Keratinocyte (primary cell): Measurements from ENCODE around the gene TOX2. TPM values are rescaled to one million over a fixed set of nuclear protein-coding genes. Genes with fewer than 3 reads are reported as not detected.

ENCODE experiments used
- DNase-seq: peaks from one replicate; pipeline ENCODE4 v3.0.0-alpha.2; 2011; ENCODE audit warnings: low read depth, missing footprints, low spot score
- FAIRE-seq: peaks from 2 replicates; lab custom pipeline; 2011; peaks lifted over from hg19 to GRCh38; lab: Jason Lieb, UNC
- H2AFZ ChIP-seq: 2 replicates; pipeline ENCODE4 v1.6.0; 2012; ENCODE audit warnings: low read length, control low read depth, inconsistent platforms; ENCODE audit not compliant: control insufficient read depth
- H3K27ac ChIP-seq: 2 replicates; pipeline ENCODE4 v1.5.1; 2011; ENCODE audit warnings: low read length; ENCODE audit not compliant: control insufficient read depth, insufficient read depth
- H3K27me3 ChIP-seq: 3 replicates; pipeline ENCODE4 v1.6.0; 2011; ENCODE audit warnings: low read length; ENCODE audit not compliant: control insufficient read depth, insufficient read depth; ENCODE audit errors: extremely low read depth
- H3K36me3 ChIP-seq, 2 experiments: 2 replicates in 1 of 2; 3 replicates in 1 of 2; pipeline ENCODE4 v1.5.1; 2011; ENCODE audit warnings: low read length in 2 of 2, mild to moderate bottlenecking in 1 of 2; ENCODE audit not compliant: control insufficient read depth in 2 of 2, insufficient read depth in 2 of 2; ENCODE audit errors: extremely low read depth in 1 of 2
- H3K4me1 ChIP-seq: 3 replicates; pipeline ENCODE4 v1.5.1; 2011; ENCODE audit warnings: low read length; ENCODE audit not compliant: control insufficient read depth, insufficient read depth; ENCODE audit errors: extremely low read depth
- H3K4me2 ChIP-seq: 3 replicates; pipeline ENCODE4 v1.6.0; 2011; ENCODE audit warnings: low read depth, low read length; ENCODE audit not compliant: control insufficient read depth, insufficient read depth; ENCODE audit errors: extremely low read depth
- H3K4me3 ChIP-seq, 3 experiments: fragments of 200-600 bp in 1 of 3; sonication (generic) in 1 of 3; 2 replicates in 2 of 3; 3 replicates in 1 of 3; pipeline ENCODE4 v1.5.1; 2011 to 2016; ENCODE audit warnings: low read length in 3 of 3, mild to moderate bottlenecking in 3 of 3, control low read depth in 2 of 3, inconsistent platforms in 1 of 3, low read depth in 1 of 3, mixed read lengths in 1 of 3, mixed run types in 1 of 3, moderate library complexity in 1 of 3; ENCODE audit not compliant: control insufficient read depth in 2 of 3, insufficient read depth in 2 of 3; ENCODE audit errors: extremely low read depth in 1 of 3
- H3K79me2 ChIP-seq: 2 replicates; pipeline ENCODE4 v1.6.0; 2012; ENCODE audit warnings: low read length; ENCODE audit not compliant: control insufficient read depth, insufficient read depth
- H3K9ac ChIP-seq: 3 replicates; pipeline ENCODE4 v1.6.0; 2011; ENCODE audit warnings: low read length; ENCODE audit not compliant: control insufficient read depth, insufficient read depth; ENCODE audit errors: extremely low read depth
- H3K9me1 ChIP-seq: 3 replicates; pipeline ENCODE4 v1.6.0; 2011; ENCODE audit warnings: low read length; ENCODE audit not compliant: control insufficient read depth, insufficient read depth; ENCODE audit errors: extremely low read depth
- H3K9me3 ChIP-seq: 2 replicates; pipeline ENCODE4 v1.5.1; 2012; ENCODE audit warnings: low read depth, low read length; ENCODE audit not compliant: control insufficient read depth
- H4K20me1 ChIP-seq: 3 replicates; pipeline ENCODE4 v1.6.0; 2011; ENCODE audit warnings: low read length; ENCODE audit not compliant: control insufficient read depth, insufficient read depth; ENCODE audit errors: extremely low read depth
- EZH2 ChIP-seq: IDR thresholded peaks from one replicate; pipeline ENCODE4 v1.6.1; 2012; ENCODE audit warnings: inconsistent platforms, mild to moderate bottlenecking, low read length, moderate library complexity
- dilution Hi-C: fragments of 300-500 bp; cut with MboI; formaldehyde crosslinking; loops from one replicate; pipeline ENCODE4 v1.7.0; 2020; ENCODE audit warnings: low sequenced_read_pairs; ENCODE audit not compliant: extremely low pct_ligation_motif_present
- polyA plus RNA-seq, 5 experiments: library from polyadenylated mRNA; depleted of rRNA in 3 of 5; stranded (reverse) in 3 of 5; stranded (forward) in 1 of 5; unstranded in 1 of 5; fragments of >200 nt; gene quantifications; 1 replicate in 1 of 5; 2 replicates in 3 of 5; 3 replicates in 1 of 5; pipeline versions ENCODE4 v1.2.1 to v1.2.3, GENCODE V29; 2011 to 2012; ENCODE audit warnings: missing spikeins in 2 of 5, low read depth in 1 of 5, low replicate concordance in 1 of 5
- TF ChIP-seq, protein P1 (sequence below), 3 experiments: IDR thresholded peaks in 1 of 3; conservative IDR thresholded peaks in 1 of 3; optimal IDR thresholded peaks in 1 of 3; 2 replicates in 2 of 3; 3 replicates in 1 of 3; pipeline versions ENCODE3 to v1.5.1; 2011; ENCODE audit warnings: low read length in 3 of 3, mild to moderate bottlenecking in 3 of 3, moderate library complexity in 2 of 3, control low read depth in 1 of 3, inconsistent platforms in 1 of 3; ENCODE audit not compliant: insufficient read depth in 2 of 3; ENCODE audit errors: extremely low read depth in 1 of 3

Gene TOX2
- polyA plus RNA-seq, 1 donor (not counting 4 experiments of a cell fraction or from before 2014, with no cell fraction given) = 0.20 TPM

- Histone ChIP-seq H3K4me3 (no peak overlapping the region), H4K20me1 (no peaks in the 10 kb centered on the region), H3K27ac (no peak overlapping the region), H3K9me3 (no peaks in the 10 kb centered on the region), H3K27me3 (peaks cover 28% of the 10 kb centered on the region), H3K36me3 (no peaks in the 10 kb centered on the region), H3K4me2 (no peak overlapping the region), H3K4me1 (no peaks in the 10 kb centered on the region), H2AFZ (no peak overlapping the region), H3K9ac (no peak overlapping the region), H3K79me2 (no peaks in the 10 kb centered on the region), H3K9me1 (no peaks in the 10 kb centered on the region)
- dilution Hi-C loops = no loop called here
- TF ChIP-seq, protein P1, sequence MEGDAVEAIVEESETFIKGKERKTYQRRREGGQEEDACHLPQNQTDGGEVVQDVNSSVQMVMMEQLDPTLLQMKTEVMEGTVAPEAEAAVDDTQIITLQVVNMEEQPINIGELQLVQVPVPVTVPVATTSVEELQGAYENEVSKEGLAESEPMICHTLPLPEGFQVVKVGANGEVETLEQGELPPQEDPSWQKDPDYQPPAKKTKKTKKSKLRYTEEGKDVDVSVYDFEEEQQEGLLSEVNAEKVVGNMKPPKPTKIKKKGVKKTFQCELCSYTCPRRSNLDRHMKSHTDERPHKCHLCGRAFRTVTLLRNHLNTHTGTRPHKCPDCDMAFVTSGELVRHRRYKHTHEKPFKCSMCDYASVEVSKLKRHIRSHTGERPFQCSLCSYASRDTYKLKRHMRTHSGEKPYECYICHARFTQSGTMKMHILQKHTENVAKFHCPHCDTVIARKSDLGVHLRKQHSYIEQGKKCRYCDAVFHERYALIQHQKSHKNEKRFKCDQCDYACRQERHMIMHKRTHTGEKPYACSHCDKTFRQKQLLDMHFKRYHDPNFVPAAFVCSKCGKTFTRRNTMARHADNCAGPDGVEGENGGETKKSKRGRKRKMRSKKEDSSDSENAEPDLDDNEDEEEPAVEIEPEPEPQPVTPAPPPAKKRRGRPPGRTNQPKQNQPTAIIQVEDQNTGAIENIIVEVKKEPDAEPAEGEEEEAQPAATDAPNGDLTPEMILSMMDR (optimal IDR thresholded peaks at IDR 0.05 in 1 of 3, IDR thresholded peaks at IDR 0.05 in 1 of 3, conservative IDR thresholded peaks at IDR 0.05 in 1 of 3; ENCODE audit: extremely low read depth in 1 of 3, insufficient read depth in 2 of 3, low read length in 3 of 3) = no peak
- no peak for TF ChIP-seq EZH2
- no peak for DNase-seq
- FAIRE-seq = no peak
These were observed 112.1 kb downstream of the TOX2 start for GRCh38 chr20:44026647-44027342.

DNA sequence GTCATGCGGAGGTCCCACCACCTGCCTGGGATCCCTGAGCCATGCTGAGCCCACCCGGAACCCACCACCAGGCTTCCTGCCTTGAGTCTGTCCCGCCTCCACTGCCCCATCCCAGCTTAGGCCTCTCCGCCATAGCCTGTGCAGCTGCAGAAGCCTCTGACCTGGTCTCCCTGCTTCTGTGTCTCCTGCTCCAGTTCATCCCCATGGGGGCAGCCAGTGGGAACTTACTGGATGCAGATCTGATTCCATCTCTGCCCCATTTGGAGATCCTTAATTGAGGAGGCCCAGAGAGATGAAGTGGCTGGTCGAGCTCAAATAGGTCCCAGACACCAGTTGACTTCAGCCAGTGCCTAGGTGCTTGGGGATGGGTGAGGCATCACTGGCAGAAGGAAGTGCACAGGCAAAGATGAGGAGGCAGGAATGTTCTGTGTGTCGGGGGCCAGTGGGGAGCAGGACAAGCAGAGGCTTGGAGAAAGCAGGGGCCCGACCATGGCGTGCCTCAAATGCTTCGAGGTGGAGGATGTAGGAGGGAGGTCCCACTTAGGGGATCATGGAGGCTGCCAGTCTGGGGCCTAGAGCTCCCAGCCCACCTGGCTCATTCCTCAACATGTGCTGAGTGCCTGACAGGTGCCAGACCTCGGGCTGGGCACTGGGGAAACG is 112.8 kb downstream of the TOX2 start:
- no peaks in the 10 kb centered on the region for H3K9me1 ChIP-seq
- dilution Hi-C loops = no loop called here
- no peak overlapping the region for H3K4me3 ChIP-seq
- H3K36me3 ChIP-seq = no peaks in the 10 kb centered on the region
- DNase-seq (no peak), FAIRE-seq (no peak)
- H2AFZ ChIP-seq = no peak overlapping the region
- H3K4me1 ChIP-seq = no peaks in the 10 kb centered on the region
- H3K4me2 ChIP-seq = no peak overlapping the region
- no peaks in the 10 kb centered on the region for H3K79me2 ChIP-seq
- H3K9me3 ChIP-seq = no peaks in the 10 kb centered on the region
- TF ChIP-seq, protein P1 (optimal IDR thresholded peaks at IDR 0.05 in 1 of 3, IDR thresholded peaks at IDR 0.05 in 1 of 3, conservative IDR thresholded peaks at IDR 0.05 in 1 of 3; ENCODE audit: extremely low read depth in 1 of 3, insufficient read depth in 2 of 3, low read length in 3 of 3) = no peak
- no peak for TF ChIP-seq EZH2
- H3K27ac ChIP-seq = no peak overlapping the region
- no peaks in the 10 kb centered on the region for H4K20me1 ChIP-seq
- no peak overlapping the region for H3K9ac ChIP-seq
- peaks cover 30% of the 10 kb centered on the region for H3K27me3 ChIP-seq
